Activated gamma-delta T cell treated with Interleukin-2 at 50 U/mL for 16 hours (primary cell): ENCODE measurements around the gene ALG2.
"Not testable (repeated sequence)": the region's sequence is repeated elsewhere in the genome, so short reads cannot be mapped to it uniquely, and the experiment has no call there.

ENCODE experiments used
- DNase-seq: peaks from one replicate; pipeline ENCODE4 v3.0.0-alpha.2; 2020

The ALG2 gene

GRCh38 chr9:99221621-99222415, at the start of gene ALG2, which contains the start of gene SEC61B:
Gene ALG2 (minus strand): TSS chr9:99221942. CDS start chr9:99221894, 48 bp downstream.
Gene SEC61B (plus strand): TSS chr9:99222282. CDS start chr9:99222364, 82 bp downstream.
- DNase-seq: peak; percentile 95

GRCh38 chr9:99270491-99270890, 48.7 kb upstream of the ALG2 start:
- DNase-seq: no peak

- no peak for DNase-seq
These were observed 47.7 kb upstream of the ALG2 start for GRCh38 chr9:99269416-99269815.

- peak; percentile 53 for DNase-seq
These were observed 44.7 kb upstream of the ALG2 start for GRCh38 chr9:99266255-99267023.

GRCh38 chr9:99265691-99266090, 43.9 kb upstream of the ALG2 start:
- DNase-seq: no peak

- no peak for DNase-seq
These were observed 42.4 kb upstream of the ALG2 start for GRCh38 chr9:99264070-99264680.

GRCh38 chr9:99262949-99263418, 41.2 kb upstream of the ALG2 start:
- DNase-seq: no peak

- DNase-seq: no peak
These were observed 40.2 kb upstream of the ALG2 start for GRCh38 chr9:99261923-99262322.

- DNase-seq: peak; percentile 20
These were observed 37.6 kb upstream of the ALG2 start for GRCh38 chr9:99259231-99259918.

GRCh38 chr9:99257723-99258389, 36.1 kb upstream of the ALG2 start:
- no peak for DNase-seq

- no peak for DNase-seq
These were observed 33.9 kb upstream of the ALG2 start for GRCh38 chr9:99255651-99256050.

GRCh38 chr9:99253772-99254431, 32.2 kb upstream of the ALG2 start:
- peak; percentile 21 for DNase-seq

GRCh38 chr9:99253134-99253533, 31.4 kb upstream of the ALG2 start:
- DNase-seq: no peak

- no peak for DNase-seq
These were observed 29.4 kb upstream of the ALG2 start for GRCh38 chr9:99251157-99251556.

GRCh38 chr9:99249619-99250018, 27.9 kb upstream of the ALG2 start:
- DNase-seq: no peak

GRCh38 chr9:99244344-99245260, 22.9 kb upstream of the ALG2 start:
- no peak for DNase-seq

GRCh38 chr9:99241106-99241505, 19.4 kb upstream of the ALG2 start:
- DNase-seq: no peak

GRCh38 chr9:99239341-99240060, 17.8 kb upstream of the ALG2 start:
- no peak for DNase-seq

GRCh38 chr9:99238331-99238730, 16.6 kb upstream of the ALG2 start:
- no peak for DNase-seq

- not testable (repeated sequence) for DNase-seq
These were observed 16.1 kb upstream of the ALG2 start for GRCh38 chr9:99237849-99238248.
